DND-41 (cell line): Measurements from ENCODE around the gene ZNF557.

Source experiments
- ATAC-seq: fragments of 200-7000 bp; cut with Tn5 transposase; 3 replicates; pipeline ENCODE4 v1.9.1; 2021; ENCODE audit warnings: low read depth; ENCODE audit not compliant: insufficient read depth
- DNase-seq: peaks from one replicate; pipeline ENCODE4 v3.0.0-alpha.2; 2020
- H2AFZ ChIP-seq: 2 replicates; pipeline ENCODE4 v1.6.0; 2012; ENCODE audit warnings: low read depth, low read length
- H3K27ac ChIP-seq: 2 replicates; pipeline ENCODE4 v1.5.1; 2012; ENCODE audit warnings: low read length, inconsistent platforms
- H3K27me3 ChIP-seq: fragments of 200-600 bp; sonication (generic); 2 replicates; pipeline ENCODE4 v1.6.0; 2012; ENCODE audit warnings: low read length, mild to moderate bottlenecking, inconsistent platforms; ENCODE audit not compliant: insufficient read depth, poor library complexity
- H3K36me3 ChIP-seq: 2 replicates; pipeline ENCODE4 v1.5.1; 2012; ENCODE audit warnings: low read length, inconsistent platforms; ENCODE audit not compliant: insufficient read depth
- H3K4me1 ChIP-seq: 2 replicates; pipeline ENCODE4 v1.5.1; 2012; ENCODE audit warnings: mild to moderate bottlenecking, low read length; ENCODE audit not compliant: insufficient read depth
- H3K4me2 ChIP-seq: 2 replicates; pipeline ENCODE4 v1.6.0; 2012; ENCODE audit warnings: mild to moderate bottlenecking, moderate library complexity, low read length, inconsistent platforms; ENCODE audit not compliant: insufficient read depth
- H3K4me3 ChIP-seq, 2 experiments: fragments of 200-600 bp in 1 of 2; shearing (Covaris generic) in 1 of 2; 2 replicates each; pipeline ENCODE4 v1.5.1; 2012 to 2016; ENCODE audit warnings: inconsistent platforms in 2 of 2, low read length in 2 of 2, mild to moderate bottlenecking in 2 of 2, low read depth in 1 of 2, moderate library complexity in 1 of 2
- H3K79me2 ChIP-seq: 2 replicates; pipeline ENCODE4 v1.6.0; 2012; ENCODE audit warnings: low read length, inconsistent platforms; ENCODE audit not compliant: insufficient read depth
- H3K9ac ChIP-seq: 2 replicates; pipeline ENCODE4 v1.6.0; 2012; ENCODE audit warnings: low read depth, mild to moderate bottlenecking, inconsistent platforms, low read length, moderate library complexity
- H3K9me3 ChIP-seq: 2 replicates; pipeline ENCODE4 v1.5.1; 2012; ENCODE audit warnings: low read length, moderate library complexity, mild to moderate bottlenecking, inconsistent platforms; ENCODE audit not compliant: insufficient read depth, severe bottlenecking
- H4K20me1 ChIP-seq: 2 replicates; pipeline ENCODE4 v1.6.0; 2012; ENCODE audit warnings: low read length; ENCODE audit not compliant: insufficient read depth
- EZH2 ChIP-seq: IDR thresholded peaks from 3 replicates; pipeline ENCODE4 v1.6.1; 2012; ENCODE audit warnings: borderline replicate concordance, low read depth, mild to moderate bottlenecking, moderate library complexity, low read length, inconsistent platforms; ENCODE audit not compliant: severe bottlenecking
- TF ChIP-seq, protein P1 (sequence below): IDR thresholded peaks from 2 replicates; pipeline ENCODE4 v1.5.1; 2012; ENCODE audit warnings: borderline replicate concordance, low read length, moderate library complexity, mild to moderate bottlenecking; ENCODE audit not compliant: poor library complexity, severe bottlenecking; ENCODE audit errors: extremely low read depth

Gene ZNF557

DNA sequence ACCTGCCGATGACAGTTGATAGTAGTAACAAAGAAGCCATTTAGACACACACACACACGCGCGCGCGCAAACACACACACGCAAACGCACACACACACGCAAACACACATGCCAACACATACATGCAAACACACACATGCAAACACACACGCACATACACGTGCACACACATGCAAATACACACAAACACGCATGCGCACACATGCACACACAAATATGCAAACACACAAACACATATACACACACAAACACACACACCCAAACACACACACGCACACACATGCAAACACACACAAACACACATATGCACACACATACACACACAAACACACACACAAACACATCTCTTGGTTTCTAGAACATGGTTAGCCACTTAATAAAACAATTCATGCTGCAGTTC is 50.1 kb downstream of the ZNF557 start:
- TF ChIP-seq, protein P1, sequence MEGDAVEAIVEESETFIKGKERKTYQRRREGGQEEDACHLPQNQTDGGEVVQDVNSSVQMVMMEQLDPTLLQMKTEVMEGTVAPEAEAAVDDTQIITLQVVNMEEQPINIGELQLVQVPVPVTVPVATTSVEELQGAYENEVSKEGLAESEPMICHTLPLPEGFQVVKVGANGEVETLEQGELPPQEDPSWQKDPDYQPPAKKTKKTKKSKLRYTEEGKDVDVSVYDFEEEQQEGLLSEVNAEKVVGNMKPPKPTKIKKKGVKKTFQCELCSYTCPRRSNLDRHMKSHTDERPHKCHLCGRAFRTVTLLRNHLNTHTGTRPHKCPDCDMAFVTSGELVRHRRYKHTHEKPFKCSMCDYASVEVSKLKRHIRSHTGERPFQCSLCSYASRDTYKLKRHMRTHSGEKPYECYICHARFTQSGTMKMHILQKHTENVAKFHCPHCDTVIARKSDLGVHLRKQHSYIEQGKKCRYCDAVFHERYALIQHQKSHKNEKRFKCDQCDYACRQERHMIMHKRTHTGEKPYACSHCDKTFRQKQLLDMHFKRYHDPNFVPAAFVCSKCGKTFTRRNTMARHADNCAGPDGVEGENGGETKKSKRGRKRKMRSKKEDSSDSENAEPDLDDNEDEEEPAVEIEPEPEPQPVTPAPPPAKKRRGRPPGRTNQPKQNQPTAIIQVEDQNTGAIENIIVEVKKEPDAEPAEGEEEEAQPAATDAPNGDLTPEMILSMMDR: no peak
- no peak for TF ChIP-seq EZH2
- H3K27me3 ChIP-seq: no peaks in the 10 kb centered on the region
- no peak overlapping the region for H3K4me3 ChIP-seq
- no peak overlapping the region for H3K9ac ChIP-seq
- no peaks in the 10 kb centered on the region for H3K9me3 ChIP-seq
- no peaks in the 10 kb centered on the region for H3K79me2 ChIP-seq
- H2AFZ ChIP-seq: no peak overlapping the region
- no peaks in the 10 kb centered on the region for H4K20me1 ChIP-seq
- H3K4me1 ChIP-seq: no peaks in the 10 kb centered on the region
- no peak overlapping the region for H3K4me2 ChIP-seq
- H3K36me3 ChIP-seq: peaks cover 42% of the 10 kb centered on the region
- DNase-seq: no peak
- H3K27ac ChIP-seq: no peak overlapping the region
- no peak for ATAC-seq

DNA sequence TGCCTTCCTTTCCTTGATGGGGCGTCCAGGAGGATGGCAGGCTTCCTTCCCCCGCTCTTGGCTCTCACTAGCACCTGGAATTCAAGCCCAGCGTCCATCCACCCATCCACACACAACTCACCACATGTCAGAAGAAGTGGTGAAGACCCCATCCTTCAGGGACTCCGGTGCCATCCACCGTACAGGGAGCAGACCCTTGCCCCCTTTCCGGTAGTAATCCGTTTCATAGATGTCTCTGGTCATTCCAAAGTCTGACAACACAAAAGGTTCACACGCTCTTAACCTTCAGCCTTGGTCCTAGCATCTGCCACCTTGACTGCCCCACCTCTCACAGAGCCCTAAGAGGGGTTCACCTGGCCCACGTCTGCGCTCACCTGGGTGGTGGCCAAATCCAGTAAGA is 51.0 kb downstream of the ZNF557 start:
- no peak overlapping the region for H2AFZ ChIP-seq
- no peak overlapping the region for H3K27ac ChIP-seq
- H3K36me3 ChIP-seq: peaks cover 47% of the 10 kb centered on the region
- H3K9ac ChIP-seq: no peak overlapping the region
- no peaks in the 10 kb centered on the region for H3K4me1 ChIP-seq
- H3K27me3 ChIP-seq: no peaks in the 10 kb centered on the region
- H3K9me3 ChIP-seq: no peaks in the 10 kb centered on the region
- H4K20me1 ChIP-seq: no peaks in the 10 kb centered on the region
- no peak overlapping the region for H3K4me3 ChIP-seq
- H3K79me2 ChIP-seq: no peaks in the 10 kb centered on the region
- no peak for ATAC-seq
- no peak overlapping the region for H3K4me2 ChIP-seq
- no peak for TF ChIP-seq EZH2
- TF ChIP-seq, protein P1: no peak
- DNase-seq: no peak

DNA sequence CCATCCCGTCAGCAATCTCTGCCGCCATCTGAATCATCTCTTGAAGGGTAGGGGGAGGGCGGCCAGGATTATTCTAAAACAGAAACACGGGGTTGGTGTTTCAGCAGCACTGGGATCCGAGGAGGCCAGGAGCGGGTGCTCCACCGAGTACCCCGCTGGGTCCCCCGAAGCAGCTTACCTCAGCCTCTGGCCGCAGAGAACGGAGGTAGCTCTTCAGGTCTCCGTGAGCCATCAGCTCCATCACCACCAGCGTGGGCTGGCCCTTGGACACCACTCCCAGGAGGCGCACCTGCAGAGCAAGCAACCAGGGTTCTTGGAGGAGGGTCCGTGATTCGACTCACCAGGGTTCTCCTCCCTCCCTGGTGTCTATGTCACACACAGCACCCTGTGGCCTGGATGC is 53.2 kb downstream of the ZNF557 start:
- no peak overlapping the region for H3K4me2 ChIP-seq
- H3K9me3 ChIP-seq: peaks cover 5% of the 10 kb centered on the region
- ATAC-seq (no peak), DNase-seq (no peak)
- no peaks in the 10 kb centered on the region for H3K79me2 ChIP-seq
- H2AFZ ChIP-seq: no peak overlapping the region
- TF ChIP-seq EZH2: no peak
- TF ChIP-seq, protein P1: no peak
- H3K27me3 ChIP-seq: no peaks in the 10 kb centered on the region
- H3K27ac ChIP-seq: no peak overlapping the region
- no peak overlapping the region for H3K9ac ChIP-seq
- H3K36me3 ChIP-seq: peaks cover 54% of the 10 kb centered on the region
- H4K20me1 ChIP-seq: no peaks in the 10 kb centered on the region
- no peak overlapping the region for H3K4me3 ChIP-seq
- no peaks in the 10 kb centered on the region for H3K4me1 ChIP-seq

DNA sequence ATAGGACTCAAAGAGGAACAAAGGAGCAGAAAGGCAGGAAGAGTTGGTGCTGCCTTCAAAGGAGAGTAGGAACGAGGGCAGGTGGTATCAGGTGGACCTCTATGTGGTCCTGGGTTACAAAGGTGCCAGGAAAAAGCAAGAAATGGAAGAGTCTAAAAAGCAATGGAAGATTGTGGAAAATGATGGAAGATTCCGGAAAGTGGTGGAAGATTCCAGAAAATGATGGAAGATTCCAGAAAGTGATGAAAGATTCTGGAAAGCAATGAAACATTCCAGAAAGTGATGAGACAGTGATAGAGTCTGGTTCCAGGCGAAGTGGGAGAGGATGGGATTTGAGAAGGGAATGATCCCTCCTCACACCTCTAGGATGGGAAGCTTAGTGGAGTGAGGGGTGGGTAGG is 55.3 kb downstream of the ZNF557 start:
- Histone ChIP-seq H3K4me1 (no peaks in the 10 kb centered on the region), H3K27me3 (no peaks in the 10 kb centered on the region), H3K4me3 (no peak overlapping the region), H3K36me3 (peaks cover 45% of the 10 kb centered on the region), H4K20me1 (no peaks in the 10 kb centered on the region), H3K9ac (no peak overlapping the region), H2AFZ (no peak overlapping the region), H3K4me2 (no peak overlapping the region), H3K27ac (no peak overlapping the region; the same call in 1 of the 2 replicates), H3K79me2 (no peaks in the 10 kb centered on the region), H3K9me3 (peaks cover 5% of the 10 kb centered on the region)
- TF ChIP-seq EZH2: no peak
- ATAC-seq (no peak), DNase-seq (no peak)
